Measurements from ENCODE around the gene SHTN1.

SHTN1 gene

DNA sequence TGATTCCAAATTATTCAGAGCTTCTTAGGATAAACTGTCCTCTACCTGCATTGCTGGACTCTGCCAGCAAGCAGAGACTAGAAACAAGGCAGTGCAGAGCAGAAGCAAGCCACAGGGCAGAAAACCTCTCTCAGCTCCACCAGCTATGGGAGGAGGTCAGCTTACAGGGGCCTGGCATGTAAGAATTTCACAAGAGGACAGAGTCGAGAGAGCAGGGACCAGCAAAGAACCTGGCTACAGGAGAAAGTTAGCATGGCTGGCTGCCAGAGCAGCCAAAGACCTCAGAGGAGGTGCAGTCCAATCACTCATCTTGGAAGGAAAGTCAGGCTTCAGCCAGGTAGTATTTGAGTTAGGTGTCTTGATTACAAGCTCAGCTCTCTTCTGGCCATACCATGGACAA is 92.8 kb downstream of the SHTN1 start:
- no peak for DNase-seq

DNA sequence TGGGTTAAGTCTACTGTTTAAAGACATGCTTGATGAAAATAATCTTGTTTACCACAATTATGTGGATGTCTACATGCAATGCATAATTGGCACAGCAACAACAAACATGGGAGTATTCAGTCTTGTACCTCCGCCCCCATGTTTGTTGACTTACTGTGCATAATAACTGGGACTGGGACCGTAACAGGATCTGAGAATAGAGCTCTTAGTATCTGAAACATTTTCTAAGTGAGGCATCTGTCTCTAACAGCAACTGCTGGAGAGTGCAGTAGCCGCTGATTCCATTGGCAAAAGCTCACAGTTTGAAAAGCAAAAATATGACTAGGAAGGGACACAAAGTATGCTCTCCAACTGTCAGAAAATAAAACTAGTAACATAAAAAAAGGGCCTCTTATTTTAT is 94.1 kb downstream of the SHTN1 start:
- no peak for DNase-seq

DNA sequence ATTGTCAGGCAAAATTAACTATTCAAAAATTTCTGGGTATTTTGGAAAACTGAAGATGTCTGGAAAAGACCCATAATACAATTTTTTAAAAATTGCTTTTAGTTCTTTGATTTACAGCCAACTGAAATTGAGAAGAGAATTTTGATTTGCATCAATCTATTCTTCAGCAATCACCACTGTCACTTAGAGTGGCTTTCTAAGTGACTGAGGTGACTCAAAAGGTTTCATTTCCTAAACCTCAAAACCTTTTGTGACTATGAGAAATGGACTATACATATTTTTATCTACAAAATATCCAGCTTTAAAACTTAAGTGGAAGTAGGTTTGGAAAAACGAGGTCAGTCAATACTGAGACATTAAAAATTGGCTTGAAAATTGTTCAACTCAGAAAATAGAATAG is 95.7 kb downstream of the SHTN1 start:
- no peak for DNase-seq

DNA sequence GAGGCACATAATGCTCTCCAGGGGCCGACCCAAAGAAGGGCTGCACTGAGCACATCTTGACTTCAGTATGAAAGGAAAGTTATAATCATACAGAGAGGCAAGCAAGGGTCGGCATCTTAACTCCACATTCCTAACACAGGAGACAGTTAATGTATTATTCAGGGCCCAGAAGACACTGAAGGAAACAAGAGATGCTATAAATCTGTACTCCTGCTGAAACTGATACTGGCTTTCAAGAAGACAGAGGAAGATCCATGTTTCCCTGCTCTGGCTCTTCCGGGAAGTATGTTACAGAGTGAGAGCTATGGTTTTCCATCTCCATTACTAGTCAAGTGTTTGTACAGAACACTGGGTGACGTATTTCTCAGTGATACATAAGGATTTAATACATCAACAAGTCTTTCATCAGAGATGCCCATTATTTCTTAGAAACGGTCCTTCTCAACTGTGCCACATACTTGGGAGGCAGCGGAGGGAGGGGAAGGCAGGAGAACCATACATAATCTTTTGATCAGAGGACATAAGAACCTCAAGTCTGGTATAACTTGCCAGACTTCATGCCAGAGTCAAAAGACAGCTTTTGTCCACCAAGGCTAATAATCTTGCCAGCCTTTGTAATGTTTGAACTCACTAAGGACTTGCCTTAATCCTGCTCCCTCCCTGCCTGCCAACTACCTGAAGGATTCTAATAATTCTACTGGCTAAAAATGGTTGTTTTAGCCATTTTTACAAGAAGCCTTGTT is 97.6 kb downstream of the SHTN1 start:
- DNase-seq: no peak

DNA sequence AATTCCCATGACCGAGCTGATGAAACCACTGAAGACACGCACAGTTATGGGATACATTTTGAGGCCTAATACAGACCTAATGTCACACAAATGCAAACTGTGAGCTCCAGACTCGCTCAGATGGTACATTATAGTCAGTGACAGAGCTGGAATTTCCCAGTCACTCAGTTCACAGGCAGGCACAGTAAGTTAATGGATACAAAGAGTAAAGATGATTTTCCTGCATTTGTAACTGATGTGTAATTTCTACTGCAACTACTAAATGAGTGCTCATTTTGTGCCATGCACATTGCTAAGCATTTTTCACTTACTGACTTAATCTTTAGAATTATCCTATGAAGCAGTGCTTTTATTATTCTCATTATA is 99.2 kb downstream of the SHTN1 start:
- no peak for DNase-seq

DNA sequence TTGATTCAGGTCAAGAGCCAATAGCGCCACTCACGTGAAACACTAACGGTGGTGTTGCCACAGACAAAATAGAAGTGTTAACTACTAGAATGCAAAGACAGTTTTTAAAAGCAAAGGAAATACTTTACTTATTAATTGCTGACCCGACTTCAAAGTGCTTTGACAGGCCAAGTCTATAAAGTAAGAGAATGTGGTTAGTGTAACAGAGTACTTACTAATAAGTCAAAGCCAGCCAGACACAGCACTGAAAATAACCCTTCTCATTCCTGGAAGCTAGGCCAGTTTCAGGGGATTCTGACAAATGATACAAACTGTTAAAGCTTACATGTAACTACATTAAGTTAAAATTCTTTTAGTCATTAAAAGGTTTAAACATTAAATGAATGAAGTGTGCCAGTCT is 105.4 kb downstream of the SHTN1 start:
- no peak for DNase-seq

DNA sequence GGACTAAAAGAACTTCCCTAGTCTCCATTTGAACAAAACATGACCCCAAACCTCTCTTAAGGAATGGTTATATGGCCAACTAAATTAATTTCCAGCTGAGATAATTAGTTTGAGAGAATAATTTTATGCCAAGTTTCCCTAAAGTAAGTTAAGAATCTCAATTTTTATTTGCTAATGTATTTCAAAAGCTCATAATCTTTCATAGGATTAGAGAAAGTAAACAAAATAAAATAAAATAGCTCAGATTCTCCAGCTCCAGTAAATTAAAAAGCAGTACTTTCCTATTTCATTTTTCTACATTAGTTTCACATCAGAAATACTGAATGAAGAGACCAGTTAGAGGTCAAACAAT is 111.3 kb downstream of the SHTN1 start:
- DNase-seq: no peak

DNA sequence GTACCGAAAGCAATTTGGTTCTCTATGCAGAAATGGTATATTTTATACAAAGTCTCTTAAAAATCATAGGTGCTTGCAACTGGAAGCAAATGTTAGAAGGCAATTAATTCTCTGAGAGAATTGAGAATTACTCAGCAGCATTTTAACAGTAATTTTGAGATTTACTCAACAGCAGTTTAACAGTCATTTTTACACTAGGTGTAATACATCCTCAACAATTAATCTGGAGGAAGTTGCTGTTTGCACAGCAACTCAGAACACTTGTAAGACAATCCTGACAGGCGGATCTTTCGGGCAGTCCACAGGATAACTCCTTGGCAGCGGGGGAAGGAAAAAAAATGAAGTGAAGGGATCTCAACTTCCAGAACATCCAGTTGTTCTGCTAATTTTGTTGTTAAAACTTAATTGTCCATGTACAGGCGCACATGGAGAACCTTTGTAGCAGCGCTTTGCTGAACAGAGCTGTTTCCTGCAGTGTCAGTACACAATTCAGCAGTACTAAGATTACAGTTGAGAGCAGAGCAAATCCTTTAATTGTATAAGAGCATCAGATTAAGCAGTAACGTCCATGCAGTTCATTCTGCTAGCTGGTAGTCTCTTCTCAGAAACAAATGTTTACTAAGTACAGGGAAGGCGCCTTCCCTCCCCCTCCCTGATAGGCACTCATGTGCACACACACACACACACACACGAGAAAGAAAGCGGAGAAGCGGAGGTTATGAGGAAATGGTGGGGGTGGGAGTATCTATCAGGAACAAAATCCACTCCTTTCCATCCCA is 111.9 kb downstream of the SHTN1 start:
- no peak for DNase-seq

DNA sequence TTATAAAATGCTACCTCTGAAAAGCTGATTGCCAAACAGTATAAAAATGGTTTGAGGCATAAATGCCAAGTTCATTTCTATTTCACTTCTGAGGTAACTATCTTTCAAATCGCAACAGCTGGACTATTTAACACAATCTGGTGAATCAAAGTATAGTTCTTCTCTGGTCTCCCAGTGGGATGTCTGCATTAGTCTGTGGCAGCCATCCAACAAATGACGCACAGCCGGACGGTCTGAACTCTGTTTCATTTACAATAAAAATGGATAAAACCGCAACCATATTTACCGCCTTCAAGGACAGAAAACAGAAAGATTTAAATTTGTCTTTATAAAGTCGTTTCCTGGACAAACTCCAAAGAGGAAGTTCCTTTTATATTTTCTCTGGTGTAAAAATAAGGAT is 113.8 kb downstream of the SHTN1 start:
- no peak for DNase-seq

DNA sequence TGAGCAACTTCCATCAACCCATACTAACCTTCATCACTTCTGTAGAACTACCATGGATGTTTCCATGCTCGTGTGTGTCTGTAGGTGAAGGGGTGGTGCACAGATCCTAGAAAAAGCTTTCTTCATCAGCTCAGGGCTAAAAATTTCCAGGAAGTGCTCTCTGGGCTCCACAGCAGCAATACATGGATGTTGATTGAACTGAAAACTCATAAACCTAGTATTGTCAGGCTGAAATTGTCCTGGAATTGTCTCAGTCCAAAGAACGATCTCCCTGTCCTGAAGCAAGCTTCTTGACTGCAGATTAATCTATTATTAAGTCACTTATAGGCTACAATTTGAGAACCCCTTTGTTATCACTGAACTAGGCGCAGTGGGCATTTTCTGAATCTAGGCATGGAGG is 115.9 kb downstream of the SHTN1 start:
- DNase-seq: no peak

DNA sequence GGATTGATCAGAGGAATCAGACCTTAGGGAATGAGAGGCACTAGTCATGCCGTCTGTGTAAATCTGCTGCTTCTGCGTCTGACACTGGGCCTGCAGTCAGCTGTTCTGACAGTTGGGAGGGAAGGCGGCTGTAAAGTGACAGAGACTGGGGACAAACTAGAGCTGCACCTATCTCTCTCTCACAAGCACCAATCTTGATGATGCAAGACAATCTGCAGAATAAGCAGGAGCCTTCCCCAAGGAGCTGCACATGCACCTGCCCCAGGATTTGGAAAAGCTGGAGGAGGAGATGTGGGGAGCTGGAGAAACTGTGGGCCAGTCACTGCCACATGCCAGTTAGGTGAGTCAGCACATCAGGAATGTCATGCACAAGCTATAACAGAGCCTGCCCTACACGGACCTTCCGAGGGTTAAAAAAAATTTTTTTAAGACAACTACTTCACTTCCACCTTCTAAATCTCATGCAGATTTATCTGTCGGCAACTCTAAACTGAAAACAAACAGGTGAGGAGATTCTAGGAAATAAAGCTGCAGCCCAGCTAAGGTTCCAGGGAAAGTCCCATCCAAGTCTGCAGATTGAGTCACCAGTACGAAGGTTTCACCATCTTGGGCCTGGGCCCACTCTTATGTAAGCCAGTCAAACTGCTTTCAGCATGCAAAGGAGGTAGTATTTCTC is 116.5 kb downstream of the SHTN1 start:
- DNase-seq: no peak

DNA sequence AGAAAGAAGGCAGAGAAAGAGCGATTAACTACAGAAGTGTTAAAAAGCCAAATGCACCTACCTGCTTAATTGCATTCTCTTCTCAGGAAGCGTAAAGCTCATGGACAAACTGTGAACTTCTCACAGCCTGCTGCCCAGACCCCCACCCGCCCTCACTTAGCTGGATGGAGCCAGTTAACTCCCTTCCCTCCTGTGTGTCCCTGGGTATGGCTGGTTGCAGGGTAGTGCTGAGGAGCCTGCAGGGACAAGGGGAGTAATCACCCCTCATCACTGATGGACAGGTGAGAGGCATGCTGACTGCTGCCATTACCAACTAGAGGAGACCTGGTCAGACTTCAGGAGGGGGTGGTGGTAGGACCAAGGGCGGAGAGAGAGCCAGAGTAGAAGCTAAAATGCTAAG is 118.2 kb downstream of the SHTN1 start:
- DNase-seq: no peak

DNA sequence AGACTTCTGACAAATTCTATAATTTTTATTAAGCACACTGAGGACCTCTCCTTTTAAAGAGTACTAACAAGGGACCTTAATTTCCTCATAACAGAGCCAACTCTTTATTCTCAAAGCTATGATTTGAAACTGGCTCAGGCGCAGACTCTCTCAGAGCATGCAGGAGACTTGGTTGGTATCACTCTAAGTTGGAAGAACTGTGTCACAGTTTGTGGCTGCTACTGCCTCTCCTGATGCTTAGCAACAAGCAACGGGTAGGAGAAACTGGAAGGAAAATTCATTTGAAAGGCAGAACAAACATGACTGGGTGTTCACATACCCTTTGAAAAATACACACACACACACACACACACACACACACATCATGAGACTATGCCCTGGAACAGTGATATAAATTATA is 122.3 kb downstream of the SHTN1 start:
- no peak for DNase-seq

DNA sequence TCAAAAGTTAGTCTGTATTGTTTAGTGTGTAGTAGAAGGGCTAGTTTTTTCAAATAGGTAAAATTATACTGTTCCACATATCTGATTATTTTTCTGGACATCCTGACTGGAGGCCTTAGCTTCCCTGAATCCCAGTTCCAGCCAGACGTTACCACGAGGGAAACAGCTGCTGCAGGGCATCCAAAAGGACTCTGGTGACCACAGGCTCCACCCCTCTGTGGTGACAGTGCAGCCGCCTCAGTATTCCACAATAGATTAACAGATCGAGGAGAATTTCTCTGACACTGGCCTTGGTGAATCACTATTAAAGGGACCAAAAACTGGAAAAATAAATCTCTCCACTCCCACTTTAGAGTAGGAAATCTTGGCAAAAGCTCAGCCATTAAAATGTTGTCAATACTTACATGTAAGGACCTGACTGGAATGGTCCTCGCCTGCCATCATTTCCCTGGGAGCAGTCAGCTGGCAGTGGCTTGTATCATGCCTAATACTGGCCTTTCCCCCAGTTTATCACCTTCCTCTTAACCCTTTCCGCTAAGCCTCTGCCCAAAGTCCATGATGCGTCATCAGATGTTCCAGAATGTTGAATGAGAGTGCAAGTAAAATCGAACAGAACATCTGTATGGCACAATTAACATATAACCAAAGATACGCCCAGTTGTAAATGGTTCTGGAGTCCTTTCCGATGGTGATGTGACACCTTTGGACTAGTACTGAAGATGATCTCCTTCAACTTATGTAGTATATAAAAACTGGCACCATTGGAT is 124.1 kb downstream of the SHTN1 start:
- DNase-seq: peak; percentile 27

DNA sequence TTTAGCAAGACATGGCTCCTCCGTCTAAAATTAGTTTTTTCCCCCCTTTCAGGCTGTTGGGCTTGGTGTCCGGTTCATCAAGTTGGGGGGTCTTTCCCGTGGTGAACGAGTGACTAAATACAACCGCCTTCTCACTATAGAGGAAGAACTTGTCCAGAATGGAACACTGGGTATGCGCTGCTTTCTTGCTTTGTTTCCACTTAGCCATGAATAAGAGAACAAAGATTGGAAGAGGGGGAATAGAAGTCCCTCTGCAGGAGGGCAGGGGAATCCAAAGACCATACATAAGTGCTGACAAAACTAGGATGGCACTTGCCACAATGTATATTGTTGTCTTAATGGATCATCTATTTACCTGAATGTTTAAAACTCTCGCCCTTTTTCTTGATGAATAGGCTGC is 125.2 kb downstream of the SHTN1 start:
- no peak for DNase-seq

DNA sequence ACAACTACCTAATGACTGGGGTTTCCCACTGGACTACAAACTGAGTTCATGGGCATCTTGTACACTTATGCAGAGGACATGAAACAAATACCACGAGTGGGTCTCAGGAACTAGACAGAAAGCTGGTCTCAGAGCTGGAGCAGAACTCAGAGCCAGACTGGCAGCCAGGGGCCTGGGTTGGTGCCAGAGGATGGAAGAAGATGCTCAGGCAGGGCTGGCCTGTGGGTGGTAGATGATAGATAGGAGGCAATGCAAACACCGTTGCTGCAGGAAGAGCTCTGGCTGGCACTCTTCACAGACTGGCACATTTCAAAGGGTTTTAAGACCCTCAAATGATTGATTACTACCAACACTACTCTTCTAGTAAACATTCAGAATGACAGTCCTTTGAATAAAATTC is 126.9 kb downstream of the SHTN1 start:
- no peak for DNase-seq

DNA sequence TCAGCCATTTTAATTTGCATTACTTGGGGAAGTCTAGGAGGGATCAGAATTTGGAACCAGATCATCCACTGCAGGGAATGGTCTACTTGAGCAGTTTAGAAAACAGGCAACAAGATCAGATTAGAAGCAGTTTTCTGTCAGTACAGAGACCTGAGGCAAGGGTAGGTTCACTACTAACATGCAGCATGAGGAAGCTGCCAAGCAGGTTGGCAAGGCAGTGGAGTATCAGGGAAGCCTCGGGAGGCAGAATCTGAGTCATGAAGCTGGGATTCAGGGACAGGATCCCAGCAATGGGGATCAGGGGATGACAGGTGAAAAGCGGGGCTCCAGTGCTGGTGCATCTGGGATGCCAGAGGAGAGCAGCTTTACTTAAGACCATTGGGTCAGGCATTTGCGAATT is 127.6 kb downstream of the SHTN1 start:
- DNase-seq: no peak

DNA sequence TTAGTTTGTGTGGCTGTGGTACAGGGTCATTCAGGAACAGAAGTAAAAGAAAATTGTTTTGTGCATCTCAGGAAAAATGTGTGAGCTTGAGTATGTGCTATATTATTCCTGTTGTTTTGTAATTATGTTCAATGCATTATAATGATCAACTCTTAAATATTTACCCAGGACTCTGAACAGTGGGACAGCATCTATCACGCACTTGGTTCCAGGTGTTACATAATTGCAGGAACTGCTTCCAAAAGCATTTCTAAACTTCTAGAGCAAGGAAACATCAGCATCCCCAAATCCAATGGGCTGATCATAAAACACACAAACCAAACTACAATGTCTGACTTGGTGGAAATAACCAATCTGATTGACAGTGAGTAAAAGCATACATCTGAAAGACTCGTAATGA is 129.1 kb downstream of the SHTN1 start:
- DNase-seq: no peak

DNA sequence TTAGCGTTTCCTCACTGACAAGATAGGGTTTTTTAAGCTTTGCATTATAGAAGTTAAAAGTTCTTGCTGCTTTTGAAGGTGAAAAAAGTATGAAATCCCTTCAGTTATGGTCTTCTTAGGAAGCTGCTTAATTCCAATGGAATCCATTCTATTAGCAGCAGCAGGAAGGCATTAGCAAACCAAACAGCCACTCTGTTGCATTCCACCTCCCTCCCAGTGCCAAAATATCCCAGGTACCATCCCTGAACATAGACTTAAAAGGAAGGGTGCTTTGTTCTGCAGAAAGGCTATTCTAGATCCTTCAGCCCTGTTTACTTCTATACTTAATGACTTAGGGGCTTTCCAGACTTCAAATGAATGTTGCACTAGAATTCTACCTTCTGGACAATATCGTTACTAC is 131.9 kb downstream of the SHTN1 start:
- DNase-seq: no peak

DNA sequence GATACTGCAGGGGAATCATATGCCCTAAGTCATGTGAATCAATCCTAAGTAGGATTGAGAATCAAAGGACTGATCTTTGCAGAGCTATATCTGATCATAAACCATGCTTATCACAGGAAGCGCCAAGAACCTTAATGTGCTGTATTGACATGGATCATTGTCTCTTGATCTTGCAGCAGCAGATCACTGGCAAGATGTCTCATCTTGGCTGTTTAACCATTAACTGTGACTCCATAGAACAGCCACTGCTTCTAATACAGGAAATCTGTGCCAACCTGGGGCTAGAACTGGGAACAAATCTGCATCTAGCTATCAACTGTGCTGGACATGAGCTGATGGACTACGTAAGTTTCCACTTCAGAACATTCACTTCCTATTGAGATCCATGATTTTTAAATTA is 134.0 kb downstream of the SHTN1 start:
- no peak for DNase-seq

DNA sequence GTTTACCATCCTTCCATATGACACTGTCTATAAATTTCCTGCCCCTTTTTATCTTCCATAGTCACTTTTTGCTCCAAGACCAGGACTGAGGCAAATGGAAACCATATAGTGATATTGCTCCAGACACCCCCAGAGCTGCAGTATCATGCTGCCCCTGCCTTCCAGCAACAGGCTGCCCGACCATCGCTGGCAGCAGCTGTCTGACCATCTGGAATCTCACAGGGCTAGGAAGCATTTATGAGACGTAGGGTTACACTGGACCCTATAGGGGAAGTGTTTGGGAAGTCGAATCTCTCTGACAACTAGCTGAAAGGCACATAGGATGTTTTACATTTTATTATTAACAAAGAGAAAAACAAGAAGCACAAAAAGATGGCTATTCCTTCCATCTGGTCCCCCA is 136.3 kb downstream of the SHTN1 start:
- DNase-seq: no peak

DNA sequence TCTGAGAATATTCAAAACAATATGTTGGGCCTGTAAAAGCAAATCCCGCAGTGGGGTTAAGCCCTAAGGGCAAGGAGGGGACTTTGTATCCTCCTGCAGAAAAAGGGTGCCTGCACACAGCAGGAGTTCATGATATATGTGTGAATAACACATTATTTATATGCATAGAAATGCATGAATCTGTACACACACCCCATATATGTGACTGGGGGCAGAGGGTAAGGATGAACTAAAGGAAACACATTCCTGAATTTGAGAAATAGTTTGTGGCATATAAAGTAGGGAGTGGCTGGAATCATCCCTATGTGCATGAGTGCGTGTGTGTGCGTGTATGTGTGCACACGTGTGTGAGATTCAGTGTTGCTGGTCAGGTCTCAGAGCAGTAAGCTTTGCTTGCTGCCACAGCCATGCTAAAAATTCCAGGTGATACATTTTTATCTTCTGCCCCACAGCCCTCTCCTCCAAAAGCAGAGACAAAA is 136.8 kb downstream of the SHTN1 start:
- no peak for DNase-seq

DNA sequence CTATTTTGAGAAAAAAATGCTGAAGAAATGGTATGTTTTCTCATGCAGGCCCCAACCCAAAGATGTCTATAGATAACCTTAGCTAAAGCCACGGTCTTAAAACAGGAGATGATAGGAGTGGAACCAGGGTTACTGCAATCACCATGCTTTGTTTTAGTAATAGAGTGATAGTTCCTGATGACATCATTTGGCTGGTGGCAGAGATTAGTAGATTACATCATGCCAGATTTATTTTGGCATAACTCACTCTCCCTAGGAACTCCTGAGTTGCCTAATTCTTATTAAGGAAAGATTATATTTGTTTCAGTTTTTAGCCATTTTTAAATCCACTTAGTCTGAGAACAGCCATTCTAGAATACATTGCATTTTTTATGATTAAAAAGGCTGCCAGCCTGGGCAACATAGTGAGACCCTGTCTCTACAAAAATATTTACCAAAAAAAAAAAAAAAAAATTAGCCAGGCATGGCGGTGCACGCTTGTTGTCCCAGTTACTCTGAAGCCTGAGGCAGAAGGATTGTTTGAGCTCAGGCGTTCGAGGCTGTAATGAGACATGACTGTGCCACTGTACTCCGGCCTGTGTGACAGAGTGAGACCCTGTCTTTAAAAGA is 137.9 kb downstream of the SHTN1 start:
- DNase-seq: no peak
